NCI-H774 (cell line): ENCODE data around the gene LRP1B.

Source experiments
- DNase-seq: peaks from one replicate; lab custom pipeline; 2025; lab: John Stamatoyannopoulos, UW

The LRP1B gene

DNA sequence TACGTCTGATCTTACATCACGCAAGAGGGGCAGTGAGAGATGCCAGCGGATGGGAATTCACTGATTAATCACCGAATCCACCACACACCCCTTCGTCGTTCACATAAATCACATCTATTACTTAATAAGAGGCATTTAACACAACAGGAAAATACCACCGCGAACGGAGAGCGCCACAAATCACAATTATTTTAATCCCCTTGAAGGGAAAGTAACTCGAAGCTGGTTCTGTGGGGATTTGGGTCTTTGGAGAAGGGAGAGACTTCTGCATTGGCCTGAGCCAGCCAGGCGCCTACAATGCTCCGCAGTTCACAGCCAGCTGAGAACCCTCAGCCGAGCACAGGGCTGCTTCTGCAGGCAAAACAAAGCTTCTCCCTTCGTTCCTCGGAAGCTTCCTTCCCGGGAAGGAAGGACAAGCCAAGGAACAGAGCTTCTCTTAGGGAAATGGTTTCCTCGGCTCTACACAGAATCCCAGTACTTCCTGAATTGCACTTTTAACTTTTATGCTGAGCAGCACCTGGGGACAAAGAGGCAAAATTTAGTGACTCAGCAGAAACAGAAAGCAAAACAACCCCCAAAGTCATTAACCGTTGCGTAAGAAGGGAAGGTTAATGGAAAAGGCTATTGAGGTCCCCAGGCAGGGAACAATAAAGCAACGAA lies at the start of gene LRP1B:
LRP1B (minus strand) TSS at position 7 of the 660 bp plus-strand sequence. CDS start 287 bp downstream, outside the sequence.
- no peak for DNase-seq

DNA sequence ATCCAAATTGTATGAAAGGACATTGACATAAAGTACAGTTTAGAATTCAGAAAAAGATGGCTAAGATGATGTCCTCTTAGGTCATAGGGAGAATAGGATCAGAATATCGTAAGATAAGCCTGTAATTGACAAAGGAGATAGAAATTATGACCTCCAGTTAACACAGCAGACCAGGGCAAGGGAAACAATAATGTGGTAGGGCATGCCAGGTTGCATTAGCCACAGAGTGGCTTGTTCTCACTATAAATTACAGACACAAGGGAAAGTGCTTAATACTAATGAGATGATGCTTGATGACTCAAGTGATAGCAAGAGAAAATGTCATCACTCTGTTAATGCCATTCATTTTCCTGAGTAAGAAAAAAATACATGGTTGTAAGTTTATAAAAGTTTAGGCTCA lies 48.9 kb upstream of the LRP1B start:
- no peak for DNase-seq

DNA sequence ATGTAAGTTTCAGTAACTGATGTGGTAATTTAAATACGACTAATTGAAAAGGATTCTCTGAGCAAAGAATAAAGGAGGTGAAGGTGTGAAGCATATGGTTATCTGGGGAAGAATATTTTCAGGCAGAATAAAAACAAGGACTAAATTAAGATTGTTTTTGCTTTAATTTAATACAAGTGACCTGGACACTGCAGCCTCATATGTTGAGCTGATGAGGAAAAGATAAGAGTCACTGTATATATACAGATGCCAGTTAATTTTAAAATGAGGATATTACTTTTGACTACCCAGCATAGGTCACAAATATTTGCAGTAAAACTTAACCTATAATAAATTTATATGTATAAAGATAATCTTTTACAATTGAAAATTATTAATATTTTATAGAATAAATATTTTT lies 47.8 kb upstream of the LRP1B start:
- DNase-seq: no peak

DNA sequence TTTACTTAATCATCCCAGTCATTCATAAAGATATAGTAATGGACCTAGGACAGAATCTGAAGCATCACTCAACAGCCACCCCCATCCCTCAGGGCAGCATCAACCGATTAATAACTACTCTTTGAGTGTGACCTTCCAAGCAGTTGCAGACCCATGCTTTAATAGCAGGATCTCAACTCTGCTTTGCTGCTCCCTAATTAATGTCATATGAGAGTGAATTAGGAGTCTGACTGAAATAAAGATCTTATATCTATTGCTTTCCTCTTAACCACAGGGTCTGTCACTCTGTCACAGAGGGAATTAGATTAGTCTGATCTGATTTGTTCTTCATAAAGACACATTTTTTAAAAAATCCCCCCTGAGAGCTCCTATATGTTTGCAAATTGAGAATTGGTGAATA lies 46.1 kb upstream of the LRP1B start:
- no peak for DNase-seq

DNA sequence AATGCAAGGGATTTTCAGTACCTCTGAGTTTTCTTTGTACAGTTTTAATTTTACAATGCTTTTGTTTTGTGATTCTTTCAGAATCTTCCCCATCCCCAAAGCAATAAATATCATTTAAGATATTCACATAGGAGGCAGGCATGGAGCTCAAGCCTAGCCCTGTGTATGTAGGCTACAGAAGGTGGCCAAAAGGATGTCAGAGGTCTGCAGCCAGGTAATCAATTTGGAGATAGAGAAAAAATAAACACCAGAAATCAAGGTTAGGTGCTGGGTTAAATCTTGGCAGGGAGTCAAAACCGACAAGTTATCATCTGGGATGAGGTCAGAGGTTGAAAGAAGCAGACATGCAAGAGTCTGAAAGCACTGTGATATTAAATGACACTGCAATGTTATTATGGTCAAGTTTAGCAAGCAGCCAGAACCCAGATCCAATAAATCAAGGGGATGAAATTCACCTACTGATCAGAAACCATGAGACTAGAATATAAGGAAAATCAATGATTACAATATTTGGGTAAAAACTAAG lies 45.1 kb upstream of the LRP1B start:
- DNase-seq: no peak

DNA sequence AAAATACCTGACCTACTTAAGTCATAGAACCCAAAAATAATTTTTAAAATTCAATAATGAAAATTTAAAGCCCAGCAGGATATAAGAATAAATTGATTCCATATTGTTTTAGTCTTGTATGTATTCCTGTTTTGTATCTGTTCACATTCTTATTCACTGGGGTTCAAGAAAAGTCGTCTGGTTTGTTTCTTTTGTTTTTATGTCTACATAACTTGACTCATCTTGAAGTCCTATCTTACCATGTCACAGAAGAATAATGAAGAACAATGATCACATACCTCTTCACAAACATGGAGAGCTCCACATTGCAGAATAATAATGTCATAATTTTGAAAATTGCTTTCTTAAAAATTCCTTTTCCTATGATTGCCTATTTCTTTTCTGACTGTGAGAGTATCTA lies 43.4 kb upstream of the LRP1B start:
- DNase-seq: no peak

DNA sequence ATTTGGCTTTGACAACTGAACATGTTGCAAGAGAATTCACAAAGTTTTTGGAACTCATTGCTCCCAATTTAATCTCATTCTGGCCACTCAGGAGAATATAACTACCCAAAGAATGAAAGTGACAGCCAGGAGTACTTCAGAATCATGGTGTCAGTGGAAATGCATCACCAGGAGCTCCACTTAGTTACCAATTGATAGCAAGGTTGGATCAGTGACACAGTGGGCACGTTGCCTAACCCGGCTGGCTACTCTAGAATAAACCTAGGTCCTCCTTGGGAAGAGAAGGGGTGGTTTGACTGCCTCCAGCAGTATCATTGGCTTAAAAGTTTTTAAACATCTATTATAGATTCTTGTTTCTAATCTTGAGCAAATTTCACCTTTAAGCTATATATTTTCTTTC lies 40.0 kb upstream of the LRP1B start:
- DNase-seq: no peak

DNA sequence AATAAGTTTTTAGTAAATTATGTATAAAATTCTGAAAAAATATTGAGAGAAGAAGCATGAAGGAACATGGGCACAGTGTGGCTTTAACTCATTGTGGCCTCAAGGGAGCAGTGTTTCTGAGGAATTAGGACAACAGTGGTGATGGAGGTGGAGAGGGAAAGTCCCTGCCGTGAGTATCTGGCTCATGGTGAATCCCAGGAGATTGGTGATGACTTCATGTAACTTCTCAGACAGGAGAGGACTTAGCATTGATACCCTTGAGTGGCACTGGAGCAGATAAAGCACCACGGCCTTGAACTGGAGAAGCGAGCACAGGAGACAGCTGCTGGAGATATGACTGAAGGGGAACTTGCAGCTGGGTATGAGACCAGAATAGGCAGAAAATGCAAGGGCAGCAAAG lies 35.0 kb upstream of the LRP1B start:
- DNase-seq: no peak

DNA sequence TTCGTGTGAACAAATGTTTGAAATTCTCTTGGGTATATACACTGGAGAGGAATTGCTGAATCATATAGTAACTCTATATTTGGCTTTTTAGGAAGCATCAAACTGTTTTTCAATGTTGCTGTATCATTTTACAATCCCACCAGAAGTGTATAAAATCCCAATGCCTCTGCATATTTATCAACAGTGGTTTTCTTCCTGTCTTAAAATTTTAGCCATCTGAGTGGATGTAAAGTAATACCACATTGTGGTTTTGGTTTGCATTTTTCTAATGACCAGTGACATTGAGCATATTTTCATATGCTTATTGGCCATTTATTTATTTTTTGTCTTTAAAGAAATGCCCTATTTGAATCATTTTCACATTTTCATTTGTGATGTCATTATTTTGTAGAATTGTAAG lies 22.8 kb upstream of the LRP1B start:
- DNase-seq: no peak

DNA sequence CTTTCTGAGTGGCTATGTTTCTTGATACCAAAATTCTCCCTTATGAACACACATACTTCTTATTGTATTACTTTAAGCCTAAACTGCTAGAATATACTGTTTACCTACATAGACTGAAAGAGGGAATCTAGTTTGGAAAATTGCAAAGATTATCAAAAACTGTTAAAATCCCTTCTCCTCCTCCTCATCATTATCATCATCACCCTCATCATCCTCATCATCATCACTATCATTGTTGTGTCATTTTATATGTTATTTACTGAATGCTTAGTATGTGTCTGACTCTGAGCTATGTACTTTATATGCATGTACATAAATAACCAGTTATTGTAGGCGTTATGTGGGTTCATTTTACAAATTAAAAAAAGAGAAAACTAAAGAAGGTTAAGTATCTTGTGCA lies 19.6 kb upstream of the LRP1B start:
- no peak for DNase-seq

DNA sequence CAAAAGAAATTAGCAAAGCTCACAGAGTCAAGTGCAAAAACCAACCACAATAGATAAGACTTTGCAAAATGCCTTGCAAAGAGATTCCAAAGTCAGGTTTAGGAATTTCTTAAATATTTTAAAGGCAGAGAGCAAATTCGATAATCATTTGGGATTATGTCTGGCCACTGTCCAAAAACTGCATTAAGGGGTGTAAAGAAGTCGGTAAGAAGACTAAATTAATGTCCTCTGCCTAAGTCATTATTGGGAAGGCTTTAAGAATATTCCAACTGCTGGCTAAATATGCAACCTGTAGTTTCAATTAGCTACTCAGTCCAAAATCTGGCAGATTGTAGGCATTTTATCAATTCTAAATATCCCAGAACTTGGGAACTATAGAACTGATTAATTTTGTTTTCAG lies 13.7 kb upstream of the LRP1B start:
- no peak for DNase-seq

DNA sequence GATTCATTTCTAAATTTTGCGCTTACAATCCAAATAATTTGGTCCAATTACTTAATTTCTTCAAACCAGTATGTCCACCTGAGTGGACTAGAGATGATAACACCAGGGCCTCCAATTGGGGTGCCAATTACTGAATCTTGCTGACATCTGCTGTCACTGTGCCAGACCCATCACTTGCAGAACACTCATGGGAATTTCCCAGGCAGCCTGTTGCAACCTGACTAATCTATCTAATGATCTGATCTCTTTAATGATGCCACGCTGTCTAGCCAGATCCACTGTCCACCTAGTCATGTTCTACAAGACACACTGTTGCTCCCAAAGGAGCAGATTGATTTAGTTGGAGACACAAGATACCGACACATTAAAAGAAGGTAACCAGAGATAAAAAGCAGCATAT lies 11.8 kb upstream of the LRP1B start:
- no peak for DNase-seq

DNA sequence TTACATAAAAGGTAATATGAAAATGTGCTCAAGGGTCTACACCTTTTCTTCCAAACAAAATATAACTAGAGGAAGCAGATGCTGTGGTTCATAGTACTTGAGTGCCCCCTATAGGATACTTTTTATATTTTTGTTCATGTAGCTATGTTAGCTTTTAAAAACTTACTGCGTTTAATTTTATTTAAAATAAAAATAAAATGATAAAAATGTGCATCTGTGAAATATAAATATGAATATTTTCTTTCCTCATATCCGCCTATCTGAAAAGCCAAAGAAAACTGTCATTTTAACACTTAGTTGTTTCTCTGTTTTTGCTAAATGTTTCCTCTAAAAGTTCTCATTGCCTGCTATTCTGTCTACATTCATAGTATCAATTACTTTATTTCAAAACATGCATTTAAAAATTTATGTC lies 9.6 kb upstream of the LRP1B start:
- DNase-seq: peak; percentile 7

DNA sequence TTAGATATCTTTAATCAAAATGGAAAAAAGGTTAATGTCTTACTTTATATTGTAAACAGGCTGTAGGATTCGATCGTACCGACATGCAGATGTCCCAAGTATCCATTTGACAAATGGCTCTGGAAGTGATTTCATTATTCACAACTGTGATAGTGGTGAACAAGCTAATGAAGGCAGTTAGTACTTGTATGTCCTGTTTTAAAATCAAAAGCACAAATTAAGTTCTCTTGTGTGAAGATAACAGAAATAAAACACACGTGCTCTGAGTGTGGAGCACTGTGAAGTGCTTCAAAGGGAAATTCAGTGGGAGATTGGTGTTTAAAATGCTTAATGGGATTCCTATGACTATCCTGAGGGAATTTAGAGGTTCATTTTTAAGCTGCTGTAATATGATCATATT lies 8.6 kb upstream of the LRP1B start:
- no peak for DNase-seq

DNA sequence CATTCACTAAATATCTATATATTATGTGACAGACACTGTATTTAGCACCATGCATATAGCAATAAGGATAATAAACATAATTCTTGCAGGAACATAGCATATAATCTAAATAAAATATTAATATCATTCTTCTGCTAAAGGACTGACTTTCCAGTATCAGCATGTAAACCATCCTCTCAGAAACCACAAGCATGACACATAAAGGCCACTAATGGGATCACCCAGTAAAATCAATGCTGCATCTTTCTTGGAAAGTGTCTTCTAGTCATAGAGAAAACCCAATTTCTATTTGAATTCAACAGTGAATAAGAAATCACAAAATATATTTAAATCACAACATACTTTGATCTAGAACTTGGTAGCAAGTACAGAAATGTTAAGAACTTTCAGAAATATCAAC lies 5.8 kb upstream of the LRP1B start:
- no peak for DNase-seq

DNA sequence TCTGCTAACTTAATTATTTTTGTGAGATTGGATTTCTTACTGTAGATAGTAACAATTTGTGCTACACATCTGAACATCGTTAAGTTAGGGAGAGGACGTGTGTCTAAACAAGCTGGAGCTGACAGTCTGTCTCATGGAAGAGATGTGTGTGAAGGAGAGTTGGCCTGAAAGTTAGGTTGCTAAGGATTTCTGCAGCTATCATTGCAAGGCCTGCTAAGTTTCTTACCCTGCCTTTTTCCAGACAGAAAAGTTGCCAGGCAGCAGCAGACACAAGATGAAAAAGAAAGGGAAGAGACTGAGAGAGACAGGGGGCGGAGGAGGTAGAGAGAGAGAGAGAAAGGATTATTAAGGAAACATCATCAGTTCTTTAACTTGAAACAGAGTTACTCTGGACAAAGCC lies 4.1 kb upstream of the LRP1B start:
- no peak for DNase-seq

DNA sequence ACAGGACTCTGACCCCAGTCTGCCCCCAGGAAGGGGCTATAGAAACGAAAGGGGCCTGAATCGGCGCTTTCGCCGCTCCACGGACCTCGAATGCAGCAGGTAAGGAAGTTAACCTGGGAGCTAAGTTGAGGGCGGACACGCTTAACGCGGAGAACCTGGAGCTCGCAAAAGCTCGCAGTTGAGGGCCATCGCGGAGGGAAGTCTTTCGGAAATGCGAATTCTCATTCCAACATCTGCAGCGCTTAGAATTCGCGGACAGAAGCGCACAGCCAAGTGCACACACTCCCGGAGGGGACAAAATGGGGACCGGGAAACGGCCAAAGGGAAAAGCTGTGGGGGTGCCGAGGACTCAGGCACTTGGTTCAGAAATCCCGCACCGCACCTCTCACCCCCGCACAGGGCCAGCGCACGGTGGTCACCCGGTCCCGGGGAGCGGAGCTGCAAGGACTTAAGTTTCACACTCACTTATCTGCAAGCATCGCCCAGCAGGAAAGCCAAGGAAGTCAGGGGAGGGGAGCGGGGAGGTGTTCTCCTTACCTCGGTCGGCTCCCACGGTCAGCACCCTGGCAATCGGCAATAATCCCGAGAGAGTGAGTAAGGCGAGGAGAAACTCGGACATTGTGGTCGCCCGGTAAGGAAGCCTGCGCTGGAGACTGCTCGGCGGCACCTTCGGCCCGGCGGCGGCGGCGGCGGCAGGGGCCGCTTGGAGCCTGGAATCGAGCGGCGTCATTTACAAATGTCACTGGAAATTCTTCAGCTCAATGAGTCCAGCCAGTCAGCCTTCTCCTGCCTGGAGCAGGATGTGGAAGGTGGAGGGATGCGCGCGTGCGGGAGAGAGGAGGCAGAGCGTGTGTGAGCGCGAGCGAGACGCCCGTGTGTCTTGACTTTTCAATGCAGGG lies 456 bp downstream of the LRP1B start:
- peak; percentile 63 for DNase-seq

DNA sequence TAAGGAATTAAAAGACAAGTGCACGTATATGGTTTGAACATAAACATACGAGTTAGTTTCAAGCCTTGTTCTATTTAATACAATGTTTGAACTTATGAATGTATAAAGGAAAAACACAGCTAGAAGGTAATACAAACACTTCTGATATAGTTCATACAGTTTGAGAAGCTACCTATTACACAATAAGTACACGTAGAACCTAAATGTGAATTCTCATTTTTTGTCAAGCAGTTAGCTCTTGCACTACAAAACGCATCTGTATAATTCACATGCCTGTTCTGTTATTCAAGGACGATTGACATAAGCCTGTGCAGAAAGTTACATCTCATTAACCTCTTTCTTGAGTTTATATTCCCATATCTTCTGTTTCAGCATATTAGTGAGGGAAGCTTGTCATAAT lies 2.7 kb downstream of the LRP1B start:
- DNase-seq: no peak

DNA sequence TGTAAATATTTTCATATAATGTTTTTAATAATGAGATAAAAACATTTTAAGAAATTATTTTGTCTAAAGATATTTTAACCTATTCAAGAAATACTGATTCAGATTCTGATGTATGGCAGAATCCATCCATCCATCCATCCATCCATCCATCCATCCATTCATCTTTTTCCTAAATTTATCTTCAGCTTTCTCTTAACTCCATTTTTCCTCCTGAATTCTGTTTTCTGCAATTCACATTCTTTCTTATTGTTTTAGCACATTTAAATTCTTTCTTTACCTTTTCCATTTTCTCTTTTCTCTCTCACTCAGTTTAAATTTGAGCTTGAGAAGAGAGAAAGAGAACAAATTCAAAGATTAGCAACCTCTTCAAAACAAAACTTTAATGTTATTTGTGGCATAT lies 3.6 kb downstream of the LRP1B start:
- DNase-seq: no peak

DNA sequence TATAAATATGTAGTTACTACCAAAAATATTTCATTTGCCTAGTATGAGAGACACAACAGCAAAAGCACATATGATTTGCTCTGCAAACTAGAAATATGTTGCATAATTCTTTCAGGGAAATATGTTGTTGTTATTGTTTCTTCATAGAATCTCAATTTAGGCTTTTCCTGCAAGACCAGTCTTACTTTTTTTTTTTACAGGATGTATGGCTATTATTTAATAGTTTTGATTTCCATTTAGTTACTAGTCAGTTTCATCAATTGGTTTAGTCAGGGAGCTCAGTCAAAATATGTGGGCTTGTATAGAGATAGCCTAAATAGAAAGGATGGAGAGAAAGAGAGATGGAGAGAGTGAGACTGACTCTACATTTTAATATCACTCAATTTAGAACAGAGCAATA lies 6.1 kb downstream of the LRP1B start:
- DNase-seq: no peak

DNA sequence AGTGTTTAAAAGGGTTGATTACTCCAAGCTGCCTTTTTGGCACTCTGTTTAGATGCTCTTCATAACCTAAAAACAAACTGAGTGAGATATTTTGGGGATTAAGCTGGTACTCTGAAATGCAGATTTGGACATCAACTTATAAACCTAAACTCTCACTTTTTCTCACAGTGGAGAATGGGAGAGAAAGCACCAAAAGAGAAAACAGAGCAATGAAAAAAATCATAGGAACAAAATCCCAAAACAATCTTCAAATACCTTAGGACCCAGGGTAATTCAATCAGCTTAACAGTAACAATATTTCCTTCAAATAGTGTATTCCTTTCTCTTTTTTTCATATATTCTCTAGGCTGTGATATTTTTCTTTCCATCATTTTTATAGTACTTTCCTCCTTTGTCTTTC lies 11.5 kb downstream of the LRP1B start:
- no peak for DNase-seq

DNA sequence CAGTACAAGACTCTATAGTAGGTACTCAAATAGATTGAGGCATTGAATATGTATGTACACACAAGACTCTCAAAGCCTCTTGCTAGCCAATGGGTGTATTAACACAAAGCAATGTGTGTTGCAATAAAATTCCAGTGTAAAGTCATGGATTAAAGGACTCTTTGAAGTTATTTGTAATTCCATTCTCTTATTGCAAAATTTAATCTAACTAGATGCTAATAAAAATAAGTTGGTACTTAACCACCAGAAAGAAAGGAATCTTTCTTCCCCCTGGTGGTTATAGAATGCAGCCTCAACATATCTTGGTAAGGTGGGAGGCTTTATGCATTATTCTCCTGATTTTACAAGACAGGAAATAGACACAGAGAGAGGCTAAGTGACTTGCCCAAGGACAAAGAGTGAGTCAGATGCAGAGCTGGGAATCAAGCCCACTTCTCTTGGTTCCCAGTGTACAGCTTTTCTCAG lies 18.0 kb downstream of the LRP1B start:
- no peak for DNase-seq

DNA sequence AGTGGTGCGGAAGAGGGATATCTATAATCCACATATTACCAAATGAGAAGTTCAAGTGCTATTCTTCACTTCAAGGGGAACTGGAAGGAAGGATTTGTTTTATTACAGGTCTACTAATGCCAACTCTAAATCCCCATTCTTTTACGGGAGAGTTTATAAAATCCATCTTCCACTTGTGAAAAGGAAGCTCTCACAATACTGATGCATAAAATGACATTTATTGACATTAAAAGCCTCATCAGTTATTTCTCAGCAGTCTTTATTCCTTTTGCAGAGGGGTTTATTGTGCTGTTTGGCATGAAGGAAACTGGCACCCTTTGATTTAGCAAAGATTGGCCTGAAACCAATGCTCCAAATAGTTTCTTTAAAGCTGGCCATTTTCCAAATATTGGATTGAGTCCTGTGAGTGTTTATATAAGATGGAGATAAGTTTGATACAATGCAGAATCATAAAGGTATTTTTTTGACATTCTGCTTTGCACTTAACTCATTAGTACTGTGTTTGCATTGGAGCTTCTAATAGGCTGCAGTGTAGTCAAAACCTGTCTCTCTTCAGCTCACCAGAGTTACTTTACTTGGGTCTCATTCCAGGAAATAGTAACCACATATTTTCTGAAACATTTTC lies 26.6 kb downstream of the LRP1B start:
- DNase-seq: no peak
